Heart right ventricle (tissue), 16 donors: Measurements from ENCODE around the gene DYNC1H1. TPM values are rescaled to one million over a fixed set of nuclear protein-coding genes. Genes with fewer than 3 reads are reported as not detected.

ENCODE experiments used
- ATAC-seq, 8 donors: fragments of 200-7000 bp; cut with Tn5 transposase; one replicate each; pipeline ENCODE4 v1.9.1; 2020; ENCODE audit warnings: mild to moderate bottlenecking in 8 of 8, moderate library complexity in 8 of 8, moderate number of reproducible peaks in 1 of 8
- DNase-seq, 2 donors: peaks; one replicate each; pipeline ENCODE4 v3.0.0-alpha.2; 2020
- H3K27ac ChIP-seq, 10 donors: fragments of 200-600 bp; sonication (generic) in 2 of 10; one replicate each; pipeline versions ENCODE4 v1.5.0 to v1.8.0; 2020 to 2022; ENCODE audit warnings: mild to moderate bottlenecking in 3 of 10
- H3K27me3 ChIP-seq, 7 donors: fragments of 200-600 bp; one replicate each; pipeline ENCODE4 v1.8.0; 2021 to 2022; ENCODE audit warnings: mild to moderate bottlenecking in 2 of 7
- H3K36me3 ChIP-seq, 9 donors: fragments of 200-600 bp; sonication (generic) in 1 of 9; one replicate each; pipeline versions ENCODE4 v1.5.0 to v1.8.0; 2020 to 2022; ENCODE audit warnings: mild to moderate bottlenecking in 2 of 9
- H3K4me1 ChIP-seq, 9 donors: fragments of 200-600 bp; sonication (generic) in 1 of 9; one replicate each; pipeline versions ENCODE4 v1.5.0 to v1.8.0; 2020 to 2022; ENCODE audit warnings: mild to moderate bottlenecking in 4 of 9
- H3K4me3 ChIP-seq, 10 donors: fragments of 200-600 bp; sonication (generic) in 2 of 10; one replicate each; pipeline versions ENCODE4 v1.5.0 to v1.8.0; 2020 to 2022; ENCODE audit warnings: mild to moderate bottlenecking in 7 of 10, moderate library complexity in 2 of 10
- H3K9me3 ChIP-seq, 11 donors: fragments of 200-600 bp in 10 of 11; sonication (generic) in 2 of 11; one replicate each; pipeline versions ENCODE4 v1.5.0 to v1.8.0; 2013 to 2022; ENCODE audit warnings: mild to moderate bottlenecking in 2 of 11, control low read depth in 1 of 11, moderate library complexity in 1 of 11
- WGBS, 2 donors: extraction: QIAGEN DNeasy Blood & Tissue Kit; methylation state at CpG; one replicate each; pipeline ENCODE4 v1.1.7; 2013; ENCODE audit warnings: inconsistent platforms in 1 of 2; 5-methylcytosine and 5-hydroxymethylcytosine counted together
- intact Hi-C, 10 donors: fragments of 100-400 bp; cut with DNase I; formaldehyde crosslinking; loops; one replicate each; pipeline versions ENCODE4 v1.11.1 to v1.14.2; 2022
- polyA plus RNA-seq, 2 donors: library from polyadenylated mRNA; stranded (reverse); fragments of 200-250 nt; gene quantifications; one replicate each; pipeline ENCODE4 v1.2.3, GENCODE V29; 2013
- total RNA-seq, 10 donors: library from RNA; stranded (reverse); fragmentation: NEBNext Ultra II Directional in 3 of 10; extraction: Animal tissue kit (Norgen Biotek cat#: 25700) in 3 of 10; gene quantifications; one replicate each; pipeline versions ENCODE4 v1.2.1 to v1.2.4, GENCODE V29; 2021 to 2023
- TF ChIP-seq, protein P1 (sequence below), 9 donors: fragments of 200-600 bp; sonication (generic) in 2 of 9; IDR thresholded peaks; one replicate each; pipeline versions ENCODE4 v1.5.0 to v1.8.0; 2021 to 2022; ENCODE audit warnings: antibody characterized with exemption in 9 of 9, mild to moderate bottlenecking in 5 of 9, moderate library complexity in 1 of 9
- donor health status: Arrhythmogenic right ventricular cardiomyopathy.
- donor health status: ischemic (EF 13 %, LVEDD 7.1; RV severe dilation, severe dysfunction).
- donor health status: healthy with polysubstance abuse.
- donor health status: DM: no; HTN: yes; CAD: no.
- donor health status: DM: no; HTN: no; CAD: no.
- donor health status: ischemic (EF 25% LVEDD 6.9; RV normal size, moderate dysfunction).
- donor health status: ischemic (EF 25% LVEDD 5.7; RV mildly dilated, moderate dysfunction).
- donor health status: healthy.
- donor health status: DM: yes; HTN: yes; CAD: no.
- donor health status: Ischemic cardiomyopathy.
- donor health status: ischemic (EF 35%, LVEDD 5.7; RV mildly dilated, moderate dysfunction).
- donor health status: nonischemic (EF 11% LVEDD 7.7; RV severe dilation, severe dysfunction).
- donor health status: DM: yes; HTN: yes; CAD: no.
- donor health status: PGD.
- donor health status: ischemic (EF 29% LVEDD 5.4; RV normal size, mild dysfunction).
- donor health status: nonischemic (EF 23%, LVEDD 6.1; RV moderate dilation, normal function).

DYNC1H1 gene
- total and polyA plus RNA-seq, 12 donors, result 173 to 777 (median 618) TPM

DNA sequence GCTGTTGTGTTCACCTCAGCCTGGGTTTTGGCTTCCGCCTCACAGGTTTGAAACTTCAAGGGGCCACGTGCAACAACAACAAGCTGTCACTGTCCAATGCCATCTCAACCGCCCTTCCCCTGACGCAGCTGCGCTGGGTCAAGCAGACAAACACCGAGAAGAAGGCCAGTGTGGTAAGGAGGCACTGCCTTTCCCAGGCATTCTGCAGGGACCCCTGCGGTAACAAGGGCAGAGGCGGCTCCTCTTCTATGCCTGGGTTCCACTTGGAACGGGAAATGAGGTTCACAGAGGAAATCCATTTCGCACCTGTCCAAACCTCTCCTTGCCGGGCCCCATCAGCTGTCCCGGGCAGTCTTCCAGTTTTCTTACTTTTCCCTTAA, 85.6 kb downstream of the DYNC1H1 start:
- H3K36me3 ChIP-seq, result peaks cover 6 to 100% (median 49%) of the 10 kb centered on the region in 9 donors
- TF ChIP-seq, protein P1, sequence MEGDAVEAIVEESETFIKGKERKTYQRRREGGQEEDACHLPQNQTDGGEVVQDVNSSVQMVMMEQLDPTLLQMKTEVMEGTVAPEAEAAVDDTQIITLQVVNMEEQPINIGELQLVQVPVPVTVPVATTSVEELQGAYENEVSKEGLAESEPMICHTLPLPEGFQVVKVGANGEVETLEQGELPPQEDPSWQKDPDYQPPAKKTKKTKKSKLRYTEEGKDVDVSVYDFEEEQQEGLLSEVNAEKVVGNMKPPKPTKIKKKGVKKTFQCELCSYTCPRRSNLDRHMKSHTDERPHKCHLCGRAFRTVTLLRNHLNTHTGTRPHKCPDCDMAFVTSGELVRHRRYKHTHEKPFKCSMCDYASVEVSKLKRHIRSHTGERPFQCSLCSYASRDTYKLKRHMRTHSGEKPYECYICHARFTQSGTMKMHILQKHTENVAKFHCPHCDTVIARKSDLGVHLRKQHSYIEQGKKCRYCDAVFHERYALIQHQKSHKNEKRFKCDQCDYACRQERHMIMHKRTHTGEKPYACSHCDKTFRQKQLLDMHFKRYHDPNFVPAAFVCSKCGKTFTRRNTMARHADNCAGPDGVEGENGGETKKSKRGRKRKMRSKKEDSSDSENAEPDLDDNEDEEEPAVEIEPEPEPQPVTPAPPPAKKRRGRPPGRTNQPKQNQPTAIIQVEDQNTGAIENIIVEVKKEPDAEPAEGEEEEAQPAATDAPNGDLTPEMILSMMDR (IDR thresholded peaks at IDR 0.05), result no peak
- no peaks in the 10 kb centered on the region for H3K27me3 ChIP-seq
- no peak overlapping the region for H3K4me3 ChIP-seq
- H3K4me1 ChIP-seq, result peaks cover 0 to 20% (median 11%) of the 10 kb centered on the region in 9 donors
- no peak for DNase-seq
- no peaks in the 10 kb centered on the region for H3K9me3 ChIP-seq
- ATAC-seq, result no peak
- WGBS, 2 donors, result 88 to 90% methylated on average over 12 of the region's 12 CpGs
- H3K27ac ChIP-seq, result no peak overlapping the region
- intact Hi-C loops, result loop anchor here in 1 of 10 donors (10.0 kb wide), 1 partner anchor 165 kb away; no protein-coding TSS in a partner anchor

DNA sequence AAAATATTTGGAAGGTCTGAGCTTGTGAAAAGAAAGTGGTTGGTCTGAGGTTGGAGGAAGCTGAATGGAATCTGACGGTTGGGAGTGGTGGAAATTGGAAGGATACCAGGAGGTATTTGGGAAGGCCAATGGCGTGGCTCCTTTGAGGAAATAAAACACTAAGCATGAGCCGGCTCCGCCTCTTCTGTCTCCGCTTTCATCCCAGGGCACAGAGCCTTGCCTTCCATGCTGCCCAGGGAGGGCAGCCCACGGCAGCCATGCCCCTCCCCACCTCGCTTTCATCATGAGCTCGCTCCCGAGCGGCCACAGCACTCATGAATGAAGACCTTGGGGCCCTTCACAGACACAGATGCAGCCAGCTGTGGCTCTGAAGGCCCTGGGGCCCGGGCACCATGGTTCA, 86.3 kb downstream of the DYNC1H1 start:
- peaks cover 6 to 97% (median 45%) of the 10 kb centered on the region in 9 donors for H3K36me3 ChIP-seq
- peaks cover 0 to 14% (median 9%) of the 10 kb centered on the region in 9 donors for H3K4me1 ChIP-seq
- H3K27ac ChIP-seq, result no peak overlapping the region
- no peak overlapping the region for H3K4me3 ChIP-seq
- TF ChIP-seq, protein P1 (IDR thresholded peaks at IDR 0.05), result no peak
- 65 to 73% methylated on average over 11 of the region's 11 CpGs for WGBS, 2 donors
- H3K9me3 ChIP-seq, result no peaks in the 10 kb centered on the region
- DNase-seq, result no peak
- intact Hi-C loops, result loop anchor here in 1 of 10 donors (10.0 kb wide), 1 partner anchor 164 kb away; no protein-coding TSS in a partner anchor
- no peaks in the 10 kb centered on the region for H3K27me3 ChIP-seq
- no peak for ATAC-seq

DNA sequence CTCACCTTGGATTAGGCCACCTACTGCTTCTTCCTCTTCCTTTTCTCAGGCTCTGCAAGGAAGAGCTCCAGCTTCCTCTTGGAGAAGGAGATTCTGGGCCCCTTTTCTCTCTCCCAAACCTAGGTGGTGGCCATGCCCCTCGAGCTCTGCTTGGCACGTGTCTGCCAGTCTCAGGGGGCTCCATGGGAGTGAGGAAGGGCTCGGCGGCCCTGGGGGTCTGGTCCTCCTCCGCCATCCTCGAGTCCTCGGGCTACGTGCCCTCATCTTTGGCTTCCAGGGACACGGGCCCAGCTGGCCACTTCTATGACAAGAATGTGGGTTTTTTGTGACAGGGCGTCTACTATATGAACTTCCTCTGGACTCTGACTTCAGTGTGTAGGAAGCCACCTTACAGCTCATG, 88.1 kb downstream of the DYNC1H1 start:
- DNase-seq, result no peak
- intact Hi-C loops, result loop anchor here in 1 of 10 donors (10.0 kb wide), 1 partner anchor 162 kb away; no protein-coding TSS in a partner anchor
- no peak overlapping the region for H3K4me3 ChIP-seq
- no peak for ATAC-seq
- H3K4me1 ChIP-seq, result no peaks in the 10 kb centered on the region
- WGBS, 2 donors, result 92 to 93% methylated on average over 10 of the region's 10 CpGs
- no peak overlapping the region for H3K27ac ChIP-seq
- H3K9me3 ChIP-seq, result no peaks in the 10 kb centered on the region
- H3K27me3 ChIP-seq, result no peaks in the 10 kb centered on the region
- TF ChIP-seq, protein P1 (IDR thresholded peaks at IDR 0.05), result no peak
- H3K36me3 ChIP-seq, result peaks cover 6 to 79% (median 44%) of the 10 kb centered on the region in 9 donors

DNA sequence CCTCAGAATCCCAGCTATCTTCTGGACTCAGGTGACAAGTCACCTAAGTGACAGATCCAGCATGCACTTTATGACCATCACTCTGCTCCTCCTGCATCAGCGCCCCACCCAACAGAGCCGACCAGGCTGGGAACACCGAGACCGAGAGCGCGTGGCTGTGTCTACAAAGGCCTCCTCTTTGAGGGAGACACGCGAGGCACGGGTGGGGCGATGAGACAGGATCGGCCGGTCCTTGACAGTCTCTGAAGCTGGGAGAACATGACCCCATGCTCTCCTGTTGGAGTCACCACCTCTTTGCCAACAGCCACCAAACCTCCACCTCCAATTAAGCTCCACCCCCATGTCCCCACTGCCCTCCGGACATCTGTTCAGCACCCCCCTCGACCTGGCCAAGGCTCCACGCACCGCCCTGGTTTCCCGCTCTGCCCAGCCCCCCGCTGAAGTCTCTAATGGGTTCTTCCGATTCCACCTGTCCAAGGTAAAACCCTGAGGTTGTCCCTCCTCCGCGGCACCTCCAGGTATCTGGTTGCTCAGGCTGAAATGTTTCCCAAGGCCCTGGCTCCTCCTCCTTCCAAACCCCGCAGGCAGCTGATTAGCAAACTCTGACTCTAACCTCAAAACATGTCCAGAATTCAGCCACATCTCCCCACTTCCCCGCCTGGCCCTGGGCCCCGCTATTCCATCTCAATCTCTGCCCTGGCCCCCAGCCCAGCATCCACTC, 91.0 kb downstream of the DYNC1H1 start:
- no peak overlapping the region for H3K4me3 ChIP-seq
- TF ChIP-seq, protein P1 (IDR thresholded peaks at IDR 0.05), result no peak
- no peak for DNase-seq
- peaks cover 0 to 50% (median 16%) of the 10 kb centered on the region in 9 donors for H3K36me3 ChIP-seq
- no peaks in the 10 kb centered on the region for H3K27me3 ChIP-seq
- peaks cover 0 to 3% (median 0%) of the 10 kb centered on the region in 9 donors for H3K4me1 ChIP-seq
- no peaks in the 10 kb centered on the region for H3K9me3 ChIP-seq
- H3K27ac ChIP-seq, result no peak overlapping the region
- intact Hi-C loops, result loop anchor here in 1 of 10 donors (10.0 kb wide), 1 partner anchor 159 kb away; no protein-coding TSS in a partner anchor
- WGBS, 2 donors, result 83 to 87% methylated on average over 24 of the region's 24 CpGs
- ATAC-seq, result no peak
